HG03457 (cell line): ENCODE data around the gene CYP2B6.
"Not testable (repeated sequence)": the region's sequence is repeated elsewhere in the genome, so short reads cannot be mapped to it uniquely, and the experiment has no call there.

ENCODE experiments used
- ATAC-seq: cut with Tn5 transposase; IDR thresholded peaks from one replicate; pipeline ENCODE4 v1.9.1; 2021; ENCODE audit warnings: moderate number of reproducible peaks; ENCODE audit not compliant: unreplicated experiment

The CYP2B6 gene

GRCh38 chr19:40990972-40991381 lies at the start of gene CYP2B6:
CYP2B6 (plus strand) TSS chr19:40991282; CDS start chr19:40991306, 24 bp downstream.
- no peak for ATAC-seq

- no peak for ATAC-seq
These were observed 49.4 kb upstream of the CYP2B6 start for GRCh38 chr19:40941481-40942219.

- no peak for ATAC-seq
These were observed 45.4 kb upstream of the CYP2B6 start for GRCh38 chr19:40945645-40946044.

- ATAC-seq = no peak
These were observed 44.0 kb upstream of the CYP2B6 start for GRCh38 chr19:40947114-40947513.

GRCh38 chr19:40947573-40947972 lies 43.5 kb upstream of the CYP2B6 start:
- no peak for ATAC-seq

GRCh38 chr19:40948580-40949299 lies 42.3 kb upstream of the CYP2B6 start:
- no peak for ATAC-seq

GRCh38 chr19:40954573-40954972 lies 36.5 kb upstream of the CYP2B6 start:
- no peak for ATAC-seq

- ATAC-seq = no peak
These were observed 31.7 kb upstream of the CYP2B6 start for GRCh38 chr19:40959338-40959737.

GRCh38 chr19:40960062-40960685 lies 30.9 kb upstream of the CYP2B6 start:
- ATAC-seq = no peak

- ATAC-seq = no peak
These were observed 30.3 kb upstream of the CYP2B6 start for GRCh38 chr19:40960780-40961179.

- ATAC-seq = no peak
These were observed 28.6 kb upstream of the CYP2B6 start for GRCh38 chr19:40962460-40962961.

- not testable (repeated sequence) for ATAC-seq
These were observed 26.7 kb upstream of the CYP2B6 start for GRCh38 chr19:40964361-40964760.

- not testable (repeated sequence) for ATAC-seq
These were observed 25.7 kb upstream of the CYP2B6 start for GRCh38 chr19:40965351-40965750.

- not testable (repeated sequence) for ATAC-seq
These were observed 24.5 kb upstream of the CYP2B6 start for GRCh38 chr19:40966591-40966990.

- not testable (repeated sequence) for ATAC-seq
These were observed 23.0 kb upstream of the CYP2B6 start for GRCh38 chr19:40968065-40968464.

- not testable (repeated sequence) for ATAC-seq
These were observed 21.4 kb upstream of the CYP2B6 start for GRCh38 chr19:40969721-40970120.

GRCh38 chr19:40970396-40971345 lies 20.4 kb upstream of the CYP2B6 start:
- ATAC-seq = not testable (repeated sequence)

GRCh38 chr19:40974633-40975037 lies 16.4 kb upstream of the CYP2B6 start:
- no peak for ATAC-seq

GRCh38 chr19:40976134-40976533 lies 14.9 kb upstream of the CYP2B6 start:
- no peak for ATAC-seq

- ATAC-seq = no peak
These were observed 14.4 kb upstream of the CYP2B6 start for GRCh38 chr19:40976724-40977123.
